Kidney tubule cell (primary cell): Measurements from ENCODE around the gene DPM1.
A peak's percentile ranks its signal among the peaks of the same experiment; 100 is the strongest.

ENCODE experiments used
- DNase-seq: peaks from one replicate; pipeline ENCODE4 v3.0.0-alpha.2; 2018; ENCODE audit warnings: low spot score

Gene DPM1

GRCh38 chr20:50930139-50930975 is 28.0 kb downstream of the DPM1 start:
- peak; percentile 29 for DNase-seq

- peak; percentile 93 for DNase-seq
Measured at GRCh38 chr20:50929299-50930138, 28.8 kb downstream of the DPM1 start.

- peak; percentile 4 for DNase-seq
Measured at GRCh38 chr20:50928469-50928868, 29.9 kb downstream of the DPM1 start.

GRCh38 chr20:50926530-50926929 is 31.8 kb downstream of the DPM1 start:
- DNase-seq = no peak

- DNase-seq = no peak
Measured at GRCh38 chr20:50924261-50924920, 33.9 kb downstream of the DPM1 start.

- no peak for DNase-seq
Measured at GRCh38 chr20:50921803-50922501, 36.4 kb downstream of the DPM1 start.

- peak; percentile 24 for DNase-seq
Measured at GRCh38 chr20:50920997-50921396, 37.3 kb downstream of the DPM1 start.

GRCh38 chr20:50919567-50919966 is 38.8 kb downstream of the DPM1 start:
- DNase-seq = peak; percentile 90

GRCh38 chr20:50918403-50918802 is 39.9 kb downstream of the DPM1 start:
- DNase-seq = no peak

GRCh38 chr20:50916934-50917333 is 41.4 kb downstream of the DPM1 start:
- no peak for DNase-seq

- DNase-seq = peak; percentile 28
Measured at GRCh38 chr20:50916257-50916656, 42.1 kb downstream of the DPM1 start.

- no peak for DNase-seq
Measured at GRCh38 chr20:50915424-50915823, 42.9 kb downstream of the DPM1 start.

GRCh38 chr20:50913690-50914375 is 44.5 kb downstream of the DPM1 start:
- peak; percentile 69 for DNase-seq

GRCh38 chr20:50911716-50912115 is 46.6 kb downstream of the DPM1 start:
- DNase-seq = no peak

- no peak for DNase-seq
Measured at GRCh38 chr20:50911030-50911429, 47.3 kb downstream of the DPM1 start.

- DNase-seq = no peak
Measured at GRCh38 chr20:50909413-50909812, 48.9 kb downstream of the DPM1 start.

- no peak for DNase-seq
Measured at GRCh38 chr20:50904067-50904570, 54.2 kb downstream of the DPM1 start.

GRCh38 chr20:50903353-50904051 is 54.8 kb downstream of the DPM1 start:
- DNase-seq = no peak

- no peak for DNase-seq
Measured at GRCh38 chr20:50901301-50901700, 57.0 kb downstream of the DPM1 start.

GRCh38 chr20:50900261-50900660 is 58.1 kb downstream of the DPM1 start:
- no peak for DNase-seq
